ENCODE data around the gene GPC4.

Gene GPC4

DNA sequence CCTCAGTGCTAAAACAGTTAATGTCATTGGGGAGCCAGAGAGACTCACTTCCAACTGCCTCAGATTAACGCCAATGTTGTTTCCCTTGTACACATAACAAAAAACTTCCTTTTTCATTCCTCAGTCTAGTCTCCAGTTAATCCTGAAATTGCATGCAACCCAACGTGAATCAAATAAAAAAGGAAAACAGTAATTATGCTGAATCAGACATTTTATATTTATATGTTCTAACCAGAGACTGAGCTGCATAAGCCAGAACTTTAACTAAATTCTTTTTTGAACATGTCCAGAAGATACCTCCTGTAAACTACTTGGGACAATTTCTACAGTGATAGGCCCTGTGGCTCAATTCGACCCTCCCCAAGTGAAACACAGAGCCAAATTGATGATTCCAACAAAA is 4.7 kb downstream of the GPC4 start:
- DNase-seq: no peak

DNA sequence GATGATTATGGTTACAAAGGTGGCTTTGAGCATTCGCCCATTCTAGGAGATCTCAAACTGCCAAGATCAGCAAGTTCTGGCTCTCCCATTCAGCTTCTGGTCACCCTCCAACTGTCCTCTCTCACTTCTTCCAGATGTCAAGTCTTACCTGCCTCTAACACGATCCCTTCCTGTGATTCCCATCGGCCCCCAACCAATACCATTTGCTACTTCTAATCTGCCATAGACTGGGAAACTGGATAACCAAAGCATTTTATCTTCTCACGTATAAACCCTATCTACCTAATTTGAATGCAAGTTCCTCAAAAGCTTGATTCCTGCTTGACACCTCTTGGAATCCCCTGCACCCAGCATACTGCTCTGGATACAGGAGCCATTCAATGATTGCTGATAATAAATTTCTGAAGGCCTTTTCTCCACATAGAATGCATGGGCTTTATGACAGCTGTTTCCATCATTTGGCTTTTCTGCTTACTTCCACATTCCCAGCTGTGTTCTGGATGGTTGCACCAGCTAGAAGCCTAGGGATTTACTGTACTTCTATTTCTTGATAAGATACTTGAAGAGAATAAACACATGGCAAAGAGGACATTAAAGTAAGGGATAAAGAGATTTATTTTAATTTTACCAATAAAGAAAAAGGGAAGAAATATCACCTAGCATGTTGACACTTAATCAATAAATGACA is 9.6 kb downstream of the GPC4 start:
- DNase-seq: no peak

DNA sequence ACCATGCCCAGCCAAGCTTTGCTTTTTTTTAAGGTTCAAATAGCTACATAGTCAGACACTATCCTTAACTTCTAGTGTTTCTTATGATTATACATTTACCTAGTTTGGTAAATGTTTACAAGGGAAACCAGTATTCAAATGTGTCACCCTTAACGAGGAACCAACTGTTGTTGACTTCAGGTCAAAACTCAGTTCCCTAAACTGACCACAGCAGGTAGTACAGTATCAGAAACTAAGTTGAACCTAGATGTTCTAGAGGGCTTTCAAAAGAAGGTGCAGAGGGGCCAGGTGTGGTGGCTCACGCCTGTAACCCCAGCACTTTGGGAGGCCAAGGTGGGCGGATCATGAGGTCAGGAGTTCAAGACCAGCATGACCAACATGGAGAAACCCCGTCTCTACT is 11.3 kb downstream of the GPC4 start:
- no peak for DNase-seq

DNA sequence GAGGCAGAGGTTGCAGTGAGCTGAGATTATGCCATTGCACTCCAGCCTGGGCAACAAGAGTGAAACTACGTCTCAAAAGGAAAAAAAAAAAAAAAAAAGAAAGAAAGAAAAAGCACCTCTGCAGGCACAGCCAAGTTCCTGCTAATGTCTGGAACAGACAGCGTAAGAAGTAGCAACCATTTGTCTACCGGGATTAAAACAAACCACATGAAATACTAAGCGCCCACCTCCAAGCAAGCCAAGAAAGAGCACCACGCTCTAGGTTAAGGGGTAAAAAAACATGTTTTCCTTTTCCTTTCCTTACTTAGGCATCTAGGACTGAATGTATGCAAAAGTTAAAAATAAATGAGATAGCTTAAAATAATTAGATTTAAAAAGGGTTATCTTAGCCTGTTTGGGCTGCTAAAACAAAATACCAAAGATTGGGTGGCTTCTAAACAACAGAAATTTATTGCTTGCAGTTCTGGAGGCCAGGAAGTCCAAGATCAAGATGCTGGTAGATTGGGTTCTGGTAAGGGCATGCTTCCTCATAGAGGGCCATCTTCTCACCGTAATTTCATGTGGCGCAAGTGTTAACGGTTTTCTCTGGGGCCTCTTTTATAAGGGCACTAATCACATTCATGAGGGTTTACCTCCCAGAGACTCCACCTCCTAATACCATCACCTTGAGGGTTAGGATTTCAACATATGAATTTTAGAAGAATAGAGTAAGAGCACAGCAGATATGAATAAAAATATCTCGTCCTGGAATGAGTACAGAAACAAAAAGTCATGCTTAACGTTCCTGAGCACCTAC is 12.3 kb downstream of the GPC4 start:
- DNase-seq: no peak

DNA sequence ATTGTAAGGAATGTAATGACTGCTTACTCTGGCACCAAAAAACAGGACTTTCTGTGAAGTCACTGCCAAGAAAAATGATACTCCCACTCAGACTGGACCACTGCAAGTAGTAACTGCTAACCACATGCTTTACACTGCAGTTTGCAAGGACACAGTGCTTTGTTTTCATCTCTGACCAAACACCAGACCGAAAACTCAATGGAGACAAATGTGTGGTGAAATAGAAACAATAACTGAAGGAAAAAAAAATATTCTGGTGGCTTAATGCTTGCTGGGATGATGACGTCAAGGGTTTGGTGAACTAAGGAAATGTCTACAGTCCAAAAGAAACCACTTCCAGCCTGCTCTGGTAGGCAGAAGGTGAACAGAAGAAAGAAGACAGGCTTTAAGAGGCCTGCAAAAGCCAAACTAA is 13.2 kb downstream of the GPC4 start:
- no peak for DNase-seq

DNA sequence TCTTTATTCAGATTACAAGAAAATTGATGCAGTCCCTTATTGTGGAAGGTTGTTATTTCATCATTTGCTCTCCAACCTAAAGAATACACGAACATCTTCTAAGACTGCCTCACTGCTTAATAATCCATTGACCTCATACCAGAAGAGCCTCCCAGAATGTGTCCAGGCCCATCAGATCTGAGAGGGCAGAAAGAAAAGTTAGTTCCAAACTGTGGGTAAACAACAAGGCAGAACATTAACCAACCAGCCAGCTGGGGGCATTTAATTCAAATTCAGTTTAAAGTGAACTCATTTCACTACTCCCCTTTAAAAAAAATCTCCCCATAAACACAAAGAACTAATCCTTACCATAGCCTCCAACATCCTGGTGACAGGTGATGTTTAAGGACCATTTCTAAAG is 13.8 kb downstream of the GPC4 start:
- DNase-seq: no peak

DNA sequence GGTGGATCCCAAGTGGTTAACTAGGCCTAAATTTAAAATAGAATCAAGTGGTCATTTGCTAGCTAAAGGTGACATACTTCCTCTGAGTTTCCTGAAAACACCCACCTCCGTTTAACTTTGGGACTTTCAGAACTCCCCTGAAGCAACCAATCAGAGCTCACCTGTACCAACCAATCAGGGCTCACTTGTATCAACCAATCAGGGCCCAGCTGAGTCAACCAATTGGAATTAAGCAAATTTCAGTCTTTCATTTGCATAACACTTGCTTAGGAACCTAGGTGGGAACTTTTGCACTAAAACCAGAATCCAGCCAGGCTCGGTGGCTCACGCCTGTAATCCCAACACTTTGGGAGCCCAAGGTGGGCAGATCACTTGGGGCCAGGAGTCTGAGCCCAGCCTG is 15.9 kb downstream of the GPC4 start:
- DNase-seq: no peak

DNA sequence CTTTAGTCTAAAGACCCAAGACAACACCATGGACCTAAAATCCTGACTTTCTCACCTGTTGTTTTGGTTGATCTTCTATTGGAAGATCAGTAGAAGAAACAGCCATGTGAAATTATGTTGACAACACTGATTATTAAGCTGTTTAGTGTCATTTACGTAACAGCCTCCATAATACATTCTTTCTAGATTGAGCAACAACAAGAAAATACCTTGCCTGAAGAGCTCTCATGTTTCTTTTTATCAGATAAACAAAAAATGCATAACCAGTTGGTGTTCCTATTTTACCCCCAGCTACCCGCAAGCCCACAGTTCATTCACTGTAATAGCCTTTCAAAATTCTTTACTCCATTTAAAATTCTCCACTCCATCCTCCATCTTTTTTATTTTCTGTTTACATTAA is 20.5 kb downstream of the GPC4 start:
- no peak for DNase-seq

DNA sequence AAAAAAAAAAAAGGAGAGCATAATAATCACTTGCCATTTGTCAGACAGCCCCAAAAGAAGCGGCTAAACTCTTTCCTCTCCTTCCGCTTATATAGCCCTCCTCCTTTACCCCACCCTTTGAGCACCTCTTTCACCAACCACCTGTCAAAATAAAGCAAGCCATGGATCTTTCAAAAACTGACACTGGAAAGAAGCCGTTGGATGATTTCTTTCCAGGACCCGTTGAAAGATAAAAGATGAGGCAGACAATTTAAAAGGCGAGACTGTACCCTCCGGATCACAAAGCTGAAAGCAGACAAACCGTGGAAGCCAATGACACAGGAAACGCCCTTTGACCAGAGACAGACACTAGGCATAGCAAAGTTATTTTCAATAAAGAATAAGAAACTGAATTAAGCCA is 22.6 kb downstream of the GPC4 start:
- DNase-seq: no peak

DNA sequence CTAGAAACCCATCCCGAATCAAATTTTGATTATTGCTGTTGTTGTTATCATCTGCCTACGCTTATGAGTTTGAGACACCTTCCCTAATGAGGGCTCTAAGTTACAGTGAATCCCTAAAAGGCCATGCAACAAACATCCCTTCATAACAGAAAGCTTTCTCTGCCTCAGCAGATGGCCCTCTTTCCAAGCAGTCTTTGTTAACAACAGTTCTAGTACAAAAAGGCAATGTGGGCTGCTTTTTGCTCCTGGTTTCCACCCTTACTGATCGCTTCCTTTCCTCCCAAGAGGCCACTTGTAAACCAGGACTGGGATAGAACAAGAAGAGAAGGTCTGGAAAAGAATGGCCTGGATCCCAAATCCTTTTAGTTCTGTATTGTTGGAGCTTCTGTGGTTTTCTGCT is 24.2 kb downstream of the GPC4 start:
- no peak for DNase-seq

DNA sequence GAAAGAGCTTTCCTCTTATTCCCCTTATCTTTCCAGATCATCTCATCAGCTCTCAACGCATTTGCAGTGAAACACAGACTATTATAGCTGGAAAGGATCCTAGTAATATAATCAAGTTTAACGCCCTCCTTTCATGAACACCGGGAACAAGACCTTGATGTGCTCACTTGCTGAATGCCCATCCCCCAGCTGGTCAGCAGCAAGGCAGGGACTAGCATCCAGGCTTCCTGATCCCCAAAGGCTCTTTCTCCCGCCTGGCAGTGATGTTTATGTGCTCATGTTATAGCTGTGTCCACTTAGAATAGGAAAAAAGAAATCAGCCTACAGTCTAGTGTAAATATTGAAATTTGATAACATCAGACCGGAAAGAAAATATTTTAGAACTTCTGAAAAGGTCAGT is 24.6 kb downstream of the GPC4 start:
- no peak for DNase-seq

DNA sequence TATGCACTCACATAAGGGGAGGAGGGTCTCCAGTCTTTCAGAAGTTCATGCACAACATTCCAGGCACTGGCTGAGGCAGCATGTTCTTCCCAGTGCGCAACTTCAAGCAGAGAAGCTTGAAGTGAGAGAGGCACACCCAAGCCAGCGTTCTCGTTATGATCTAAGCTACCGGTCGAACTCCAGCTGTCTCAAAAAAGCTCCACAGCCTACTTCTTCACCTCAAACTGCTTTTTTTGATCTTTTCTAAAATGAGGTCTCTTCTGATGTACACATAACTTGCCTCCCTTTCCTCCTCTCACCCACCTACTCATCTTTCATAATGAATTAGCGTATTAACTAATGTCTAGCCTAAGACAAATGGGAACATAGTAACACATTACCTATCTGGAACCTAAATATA is 25.3 kb downstream of the GPC4 start:
- no peak for DNase-seq

DNA sequence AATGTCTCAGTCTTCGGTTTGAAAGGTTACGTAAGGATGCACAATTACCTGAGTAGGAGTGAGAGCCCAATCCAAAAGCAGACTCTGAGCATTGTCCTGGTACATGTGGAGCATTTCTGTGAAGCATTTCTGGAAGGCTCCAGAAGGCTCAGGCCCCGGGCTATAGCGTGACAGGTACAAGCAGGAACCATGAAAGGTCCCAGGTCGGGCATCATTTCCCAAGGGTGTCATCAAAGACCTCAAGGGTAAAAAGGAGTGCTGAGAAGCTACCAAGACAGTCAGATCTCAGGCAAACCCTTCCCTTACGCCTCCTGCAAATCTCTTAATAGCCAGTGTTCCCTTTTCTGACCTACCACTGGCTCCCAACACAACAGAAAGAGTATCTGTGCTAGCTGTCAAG is 30.8 kb downstream of the GPC4 start:
- no peak for DNase-seq

DNA sequence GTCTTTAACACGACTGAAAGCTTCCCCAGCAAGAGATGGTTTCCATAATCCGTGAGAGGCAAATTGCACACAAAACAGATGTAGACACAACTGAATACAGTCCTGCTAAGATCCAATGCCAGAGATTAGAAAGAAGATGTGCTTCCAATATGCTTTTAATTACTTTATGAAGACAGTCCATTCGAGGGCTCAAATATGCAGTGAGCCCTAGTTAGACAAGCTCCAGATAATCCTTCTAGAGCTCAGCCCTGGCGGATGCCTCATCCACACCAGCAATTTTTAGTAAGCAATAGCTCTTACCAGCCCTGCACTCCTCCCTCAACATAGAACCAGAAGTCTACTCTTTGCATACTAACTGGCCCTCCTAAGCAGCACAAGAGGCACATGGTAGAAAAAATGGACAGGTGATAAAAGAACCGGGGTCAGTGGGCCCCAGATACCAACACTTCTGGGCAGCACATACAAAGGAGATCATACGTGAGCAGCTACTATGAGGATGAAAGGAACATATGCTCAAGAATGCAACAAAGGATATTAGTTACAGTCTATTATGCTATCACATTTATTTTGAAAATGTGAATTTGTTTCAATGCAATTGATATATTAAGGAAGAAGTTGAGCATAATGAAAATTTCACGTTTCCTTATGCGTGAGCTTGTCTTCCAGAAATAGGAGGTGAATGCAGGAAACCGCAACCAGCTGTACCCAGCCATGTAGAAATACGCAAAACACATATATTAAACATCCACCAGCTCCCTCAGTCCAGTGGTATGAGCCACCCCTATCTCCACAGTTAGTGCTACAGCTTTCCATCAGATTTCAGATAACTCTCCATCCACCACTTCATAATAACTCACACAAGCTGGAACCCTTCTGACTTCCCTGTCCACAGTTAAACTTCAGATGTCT is 34.3 kb downstream of the GPC4 start:
- DNase-seq: no peak

DNA sequence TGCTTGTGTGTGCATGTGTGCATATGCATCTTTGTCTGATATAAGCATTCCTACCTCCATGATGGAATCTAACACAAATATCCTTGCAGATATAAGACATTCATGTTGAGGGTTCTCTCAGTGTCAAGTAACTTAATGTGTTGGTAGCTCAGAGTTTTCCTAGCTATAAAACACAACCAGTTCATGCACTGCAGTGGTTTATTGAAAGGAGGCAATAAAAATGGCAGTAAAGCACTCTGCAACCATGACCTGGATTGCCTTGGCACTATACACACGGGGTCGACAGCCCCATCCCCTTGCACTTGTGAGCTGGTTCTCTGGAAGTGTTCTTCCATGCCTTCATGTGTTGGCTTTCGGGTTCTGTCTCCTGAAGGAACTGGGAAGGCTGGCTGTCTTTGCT is 38.9 kb downstream of the GPC4 start:
- DNase-seq: no peak

DNA sequence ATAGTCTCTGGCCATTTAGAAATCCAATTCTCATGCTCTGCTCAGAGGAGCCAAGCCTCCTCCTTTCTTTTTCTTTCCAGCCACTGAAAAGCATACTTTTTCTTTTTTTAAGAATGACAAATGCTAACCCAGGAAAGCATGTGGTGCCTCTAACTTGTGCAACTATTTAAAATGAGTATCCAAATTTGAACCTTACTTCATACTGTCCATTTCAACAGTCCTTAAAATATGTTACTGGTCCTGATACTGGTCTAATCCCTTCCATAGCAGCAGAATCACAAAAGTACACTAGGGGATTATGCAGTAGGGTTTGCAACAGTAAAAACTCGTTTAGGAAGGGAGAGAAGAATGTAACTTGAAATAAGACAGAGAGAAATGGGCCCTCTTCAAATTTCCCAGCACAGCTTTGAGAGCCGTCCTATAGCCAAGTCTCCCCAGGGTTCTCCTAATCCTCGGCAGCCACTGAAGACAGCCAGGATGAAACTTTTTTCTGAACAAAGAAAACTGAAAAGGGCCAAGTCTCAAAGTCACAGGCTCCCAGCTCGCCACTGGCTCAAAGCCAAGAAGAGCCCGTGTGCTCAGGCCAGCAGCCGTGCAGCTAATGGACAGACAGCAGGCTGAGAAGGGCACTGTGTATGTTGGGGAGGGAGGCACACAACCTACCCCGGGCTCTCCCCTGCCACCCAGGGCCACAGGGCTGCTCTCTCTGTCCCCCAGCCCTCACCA is 39.5 kb downstream of the GPC4 start:
- no peak for DNase-seq

DNA sequence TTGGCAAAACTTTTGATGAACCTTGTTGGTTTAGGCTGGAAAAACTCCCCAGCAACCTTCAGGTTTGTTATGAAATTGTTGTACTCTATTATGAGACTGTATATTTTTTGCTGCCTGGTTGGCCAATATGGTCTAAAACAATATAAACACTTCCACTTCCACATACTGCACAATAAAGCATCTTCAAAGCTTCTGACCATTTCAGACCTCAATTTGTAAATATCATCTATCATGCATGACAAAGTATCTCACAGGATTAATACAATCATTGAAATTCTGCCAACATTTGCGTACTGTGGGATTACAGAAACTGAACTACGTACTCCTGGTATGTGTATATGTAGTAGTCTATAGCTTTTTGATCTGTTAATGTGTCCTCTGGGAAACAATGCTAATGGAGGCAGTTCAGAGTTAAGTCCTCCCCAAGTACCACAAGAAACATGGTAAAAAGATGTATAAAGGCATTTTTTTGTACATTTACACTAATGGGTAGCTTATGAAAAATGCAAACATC is 40.4 kb downstream of the GPC4 start:
- DNase-seq: no peak

DNA sequence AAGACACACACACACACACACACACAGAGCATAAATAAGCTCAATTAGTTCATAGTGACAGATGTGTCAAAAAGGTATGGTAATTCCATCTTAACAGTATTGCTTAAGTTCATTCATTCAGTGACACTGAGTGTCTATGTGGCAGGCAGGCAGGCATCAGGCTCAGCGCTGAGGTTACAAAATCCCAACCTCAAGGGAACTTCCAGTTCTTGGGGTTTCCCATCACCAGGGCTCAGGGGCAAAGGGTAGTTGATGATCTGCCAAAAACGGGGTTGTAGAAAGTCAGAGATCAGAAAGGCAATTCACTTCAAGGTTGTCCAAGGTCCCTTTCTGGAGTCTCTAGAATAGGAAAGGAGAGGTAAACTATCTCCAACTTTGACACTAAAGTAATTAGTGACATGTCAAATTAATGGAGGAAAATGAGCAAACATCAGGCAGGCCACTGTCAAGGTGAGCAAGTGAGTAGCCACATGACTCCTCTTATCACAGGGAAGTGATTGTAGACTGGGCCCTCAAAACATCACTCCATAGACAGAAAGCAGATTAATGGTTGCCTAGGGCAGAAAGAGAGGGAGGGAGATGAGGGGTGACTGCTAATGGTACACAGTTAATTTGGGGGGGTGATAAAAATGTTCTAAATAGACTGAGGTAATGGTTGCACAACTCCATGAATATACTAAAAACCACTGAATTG is 41.8 kb downstream of the GPC4 start:
- DNase-seq: no peak

DNA sequence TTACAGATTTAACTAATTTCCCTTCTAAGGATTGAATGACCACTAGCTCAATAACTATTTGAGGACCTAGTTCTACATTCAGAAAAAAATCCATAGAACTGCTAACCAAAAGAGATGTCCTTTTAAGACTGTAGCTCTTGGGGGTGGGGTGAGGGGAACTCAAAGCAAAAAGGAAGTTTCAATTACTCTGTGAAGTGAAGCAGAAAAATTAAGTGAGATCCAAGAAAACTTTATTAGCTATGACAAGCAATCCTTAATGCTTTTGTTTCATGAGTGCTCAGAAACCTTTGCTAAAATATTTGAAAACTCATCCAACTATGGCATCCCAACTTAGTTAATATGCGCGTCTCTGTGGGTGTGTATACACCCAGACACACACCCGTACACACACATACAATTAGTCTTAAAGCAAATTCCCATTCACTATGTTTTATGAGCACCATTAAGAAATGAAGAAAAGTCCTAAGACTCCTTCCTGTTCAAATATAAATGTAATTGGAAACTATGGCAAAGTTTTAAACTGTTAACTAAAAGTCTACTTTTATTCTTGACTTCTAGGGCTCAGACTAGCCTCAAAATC is 44.5 kb downstream of the GPC4 start:
- no peak for DNase-seq

DNA sequence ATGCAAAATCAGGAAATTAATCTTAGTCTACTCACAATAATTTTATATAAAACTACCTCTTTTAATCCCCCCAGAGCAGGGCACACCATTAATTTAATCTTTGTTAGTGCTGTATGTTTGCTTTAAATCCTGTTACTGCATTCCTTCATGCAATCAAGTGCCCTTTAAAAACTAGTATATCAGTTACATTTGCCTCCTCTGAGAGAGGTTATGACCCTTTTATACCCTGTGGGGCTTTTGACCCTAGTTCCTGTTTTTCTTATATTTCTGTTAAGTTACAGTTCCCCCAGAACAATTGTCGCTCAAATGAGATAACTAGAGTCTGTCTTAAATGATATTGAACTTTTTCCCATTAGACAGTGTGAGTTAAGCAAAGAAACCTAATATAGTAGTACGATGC is 46.2 kb downstream of the GPC4 start:
- no peak for DNase-seq

DNA sequence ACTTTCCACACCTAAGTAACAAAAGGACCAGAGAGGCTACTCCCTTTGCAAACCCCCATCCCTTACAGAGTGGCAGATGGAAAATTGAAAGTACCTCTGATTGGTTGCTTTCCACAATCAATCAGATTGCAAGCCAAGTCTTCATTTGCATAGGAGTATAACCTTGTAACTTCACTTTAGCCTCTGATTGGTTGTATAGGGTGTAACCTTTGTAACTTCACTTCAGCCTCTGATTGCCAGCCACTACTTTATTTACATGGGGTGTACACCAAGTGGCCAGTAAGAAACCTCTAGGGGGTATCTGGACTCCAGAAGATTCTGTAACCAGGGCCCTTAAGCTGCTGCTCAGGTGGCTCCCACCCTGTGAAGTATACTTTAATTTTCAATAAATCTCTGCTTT is 48.6 kb downstream of the GPC4 start:
- no peak for DNase-seq

Measured in GOT3 (cell line).